WTC11 (cell line): ENCODE measurements around the gene C4orf50.
"Not testable (repeated sequence)": the region's sequence is repeated elsewhere in the genome, so short reads cannot be mapped to it uniquely, and the experiment has no call there.

Experiments used
- ZNF416 ChIP-seq: fragments of 250-450 bp; sonication (Bioruptor Pico); IDR thresholded peaks from 2 replicates; pipeline ENCODE4 v1.9.0; 2021; ENCODE audit warnings: mild to moderate bottlenecking, inconsistent platforms
- TF ChIP-seq, protein P1 (sequence below): sonication (generic); formaldehyde crosslinking; IDR thresholded peaks from 2 replicates; pipeline ENCODE4 v1.8.1; 2022; ENCODE audit warnings: missing genetic modification reagents, borderline replicate concordance
- TF ChIP-seq, protein P2 (sequence below): fragments of 250-450 bp; sonication (Bioruptor Pico); IDR thresholded peaks from 2 replicates; pipeline ENCODE4 v1.8.0; 2021; ENCODE audit warnings: mild to moderate bottlenecking

DNA sequence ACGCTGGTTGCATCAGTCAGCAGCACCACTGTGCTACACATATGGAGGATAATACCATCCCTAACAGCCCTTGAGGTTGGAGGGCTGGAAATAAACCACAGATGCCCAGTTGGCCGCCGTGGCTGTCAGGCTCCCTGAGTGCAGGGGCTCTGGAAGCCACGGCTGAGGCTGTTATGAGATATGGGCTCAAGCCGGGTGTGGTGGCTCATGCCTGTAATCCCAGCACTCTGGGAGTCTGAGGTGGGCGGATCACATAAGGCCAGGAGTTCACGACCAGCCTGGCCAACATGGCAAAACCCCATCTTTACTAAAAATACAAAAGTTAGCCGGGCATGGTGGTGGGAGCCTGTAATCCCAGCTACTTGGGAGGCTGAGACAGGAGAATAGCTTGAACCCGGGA, 24.9 kb downstream of the C4orf50 start:
- TF ChIP-seq ZNF416 (CRISPR knock-in tag) = not testable (repeated sequence)
- TF ChIP-seq, protein P1, sequence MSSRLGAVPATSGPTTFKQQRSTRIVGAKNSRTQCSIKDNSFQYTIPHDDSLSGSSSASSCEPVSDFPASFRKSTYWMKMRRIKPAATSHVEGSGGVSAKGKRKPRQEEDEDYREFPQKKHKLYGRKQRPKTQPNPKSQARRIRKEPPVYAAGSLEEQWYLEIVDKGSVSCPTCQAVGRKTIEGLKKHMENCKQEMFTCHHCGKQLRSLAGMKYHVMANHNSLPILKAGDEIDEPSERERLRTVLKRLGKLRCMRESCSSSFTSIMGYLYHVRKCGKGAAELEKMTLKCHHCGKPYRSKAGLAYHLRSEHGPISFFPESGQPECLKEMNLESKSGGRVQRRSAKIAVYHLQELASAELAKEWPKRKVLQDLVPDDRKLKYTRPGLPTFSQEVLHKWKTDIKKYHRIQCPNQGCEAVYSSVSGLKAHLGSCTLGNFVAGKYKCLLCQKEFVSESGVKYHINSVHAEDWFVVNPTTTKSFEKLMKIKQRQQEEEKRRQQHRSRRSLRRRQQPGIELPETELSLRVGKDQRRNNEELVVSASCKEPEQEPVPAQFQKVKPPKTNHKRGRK (CRISPR knock-in tag) = not testable (repeated sequence)
- TF ChIP-seq, protein P2, sequence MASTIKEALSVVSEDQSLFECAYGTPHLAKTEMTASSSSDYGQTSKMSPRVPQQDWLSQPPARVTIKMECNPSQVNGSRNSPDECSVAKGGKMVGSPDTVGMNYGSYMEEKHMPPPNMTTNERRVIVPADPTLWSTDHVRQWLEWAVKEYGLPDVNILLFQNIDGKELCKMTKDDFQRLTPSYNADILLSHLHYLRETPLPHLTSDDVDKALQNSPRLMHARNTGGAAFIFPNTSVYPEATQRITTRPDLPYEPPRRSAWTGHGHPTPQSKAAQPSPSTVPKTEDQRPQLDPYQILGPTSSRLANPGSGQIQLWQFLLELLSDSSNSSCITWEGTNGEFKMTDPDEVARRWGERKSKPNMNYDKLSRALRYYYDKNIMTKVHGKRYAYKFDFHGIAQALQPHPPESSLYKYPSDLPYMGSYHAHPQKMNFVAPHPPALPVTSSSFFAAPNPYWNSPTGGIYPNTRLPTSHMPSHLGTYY (CRISPR knock-in tag) = not testable (repeated sequence)
